HG03135 (cell line): ENCODE results near the gene INF2.

Source experiments
- ATAC-seq: cut with Tn5 transposase; IDR thresholded peaks from one replicate; pipeline ENCODE4 v1.9.1; 2021; ENCODE audit warnings: mild to moderate bottlenecking, moderate library complexity; ENCODE audit not compliant: unreplicated experiment

INF2 gene

GRCh38 chr14:104675447-104675846 lies 14.0 kb upstream of the INF2 start:
- ATAC-seq = no peak

GRCh38 chr14:104676130-104676693 lies 13.2 kb upstream of the INF2 start:
- ATAC-seq = no peak

GRCh38 chr14:104676694-104677511 lies 12.5 kb upstream of the INF2 start:
- no peak for ATAC-seq

GRCh38 chr14:104677512-104678332 lies 11.7 kb upstream of the INF2 start:
- no peak for ATAC-seq

GRCh38 chr14:104678346-104678745 lies 11.1 kb upstream of the INF2 start:
- no peak for ATAC-seq

GRCh38 chr14:104678901-104679705 lies 10.3 kb upstream of the INF2 start:
- ATAC-seq = no peak

GRCh38 chr14:104680056-104680805 lies 9.2 kb upstream of the INF2 start:
- no peak for ATAC-seq

- ATAC-seq = no peak
Observed at GRCh38 chr14:104680806-104681688, 8.4 kb upstream of the INF2 start.

- no peak for ATAC-seq
Observed at GRCh38 chr14:104681689-104682074, 7.7 kb upstream of the INF2 start.

GRCh38 chr14:104682107-104682593 lies 7.3 kb upstream of the INF2 start:
- ATAC-seq = no peak

- ATAC-seq = no peak
Observed at GRCh38 chr14:104683653-104684448, 5.6 kb upstream of the INF2 start.

GRCh38 chr14:104684449-104684821 lies 5.0 kb upstream of the INF2 start:
- no peak for ATAC-seq

- no peak for ATAC-seq
Observed at GRCh38 chr14:104685216-104685997, 4.0 kb upstream of the INF2 start.

GRCh38 chr14:104685998-104686610 lies 3.3 kb upstream of the INF2 start:
- ATAC-seq = no peak

GRCh38 chr14:104686624-104687517 lies 2.5 kb upstream of the INF2 start:
- no peak for ATAC-seq
